ENCODE measurements around the gene ZCWPW1. TPM values are rescaled to one million over a fixed set of nuclear protein-coding genes. Genes with fewer than 3 reads are reported as not detected.
A peak's percentile ranks its signal among the peaks of the same experiment; 100 is the strongest.

ZCWPW1 gene, protein sequence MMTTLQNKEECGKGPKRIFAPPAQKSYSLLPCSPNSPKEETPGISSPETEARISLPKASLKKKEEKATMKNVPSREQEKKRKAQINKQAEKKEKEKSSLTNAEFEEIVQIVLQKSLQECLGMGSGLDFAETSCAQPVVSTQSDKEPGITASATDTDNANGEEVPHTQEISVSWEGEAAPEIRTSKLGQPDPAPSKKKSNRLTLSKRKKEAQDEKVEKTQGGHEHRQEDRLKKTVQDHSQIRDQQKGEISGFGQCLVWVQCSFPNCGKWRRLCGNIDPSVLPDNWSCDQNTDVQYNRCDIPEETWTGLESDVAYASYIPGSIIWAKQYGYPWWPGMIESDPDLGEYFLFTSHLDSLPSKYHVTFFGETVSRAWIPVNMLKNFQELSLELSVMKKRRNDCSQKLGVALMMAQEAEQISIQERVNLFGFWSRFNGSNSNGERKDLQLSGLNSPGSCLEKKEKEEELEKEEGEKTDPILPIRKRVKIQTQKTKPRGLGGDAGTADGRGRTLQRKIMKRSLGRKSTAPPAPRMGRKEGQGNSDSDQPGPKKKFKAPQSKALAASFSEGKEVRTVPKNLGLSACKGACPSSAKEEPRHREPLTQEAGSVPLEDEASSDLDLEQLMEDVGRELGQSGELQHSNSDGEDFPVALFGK
- 1 to 10 TPM; 1.2 to 1.6 TPM for total RNA-seq
- long read RNA-seq, partial matches to known transcripts: 0 of 5 reads
- long read RNA-seq, other reads (novel, unspliced or antisense): 5 of 5 reads

DNA sequence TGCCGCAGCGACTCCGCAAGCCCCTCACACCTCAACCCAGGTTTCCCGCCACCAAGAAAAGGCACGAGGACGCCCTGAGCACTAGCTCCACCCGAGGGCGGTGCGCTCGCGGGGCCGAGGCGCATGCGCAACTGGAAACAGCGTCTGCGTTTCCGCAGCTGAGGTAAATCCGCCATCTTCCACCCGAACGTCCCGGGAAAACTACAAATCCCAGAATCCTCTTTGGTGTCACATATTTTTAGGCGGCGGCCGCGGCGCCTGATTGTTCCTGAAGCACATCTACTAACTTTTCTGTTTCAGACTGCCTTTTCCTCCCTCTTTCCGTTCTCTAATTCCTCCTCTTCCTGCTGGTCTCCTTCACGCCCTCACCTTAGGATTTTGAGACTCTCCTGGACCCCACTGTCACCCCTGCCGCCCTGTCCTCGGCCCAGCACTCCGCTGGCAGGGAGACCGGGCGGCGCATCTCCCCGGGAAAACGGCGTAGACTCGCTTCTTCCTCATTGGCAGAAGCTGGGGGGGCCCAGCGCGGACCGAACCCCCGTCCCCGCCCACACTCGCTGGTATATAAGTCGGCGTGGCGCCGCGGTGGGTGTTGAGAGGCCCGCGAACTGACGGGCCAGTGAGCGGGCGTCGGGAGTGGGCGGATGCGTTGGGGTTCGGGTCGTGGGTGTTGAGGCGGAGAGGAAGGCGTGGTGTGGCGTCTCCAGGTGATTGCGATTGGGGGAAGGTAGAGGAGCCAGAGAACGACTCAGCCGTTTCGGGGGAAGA is at the start of gene ZCWPW1:
ZCWPW1 (minus strand) TSS at position 505 of the 768 bp plus-strand sequence. CDS start 8,054 bp downstream, outside the sequence.
- ATAC-seq (peak; percentile 68), DNase-seq (peak; percentile 96)
- intact Hi-C loops (cut with DNase I, micrococcal nuclease): no loop called here

DNA sequence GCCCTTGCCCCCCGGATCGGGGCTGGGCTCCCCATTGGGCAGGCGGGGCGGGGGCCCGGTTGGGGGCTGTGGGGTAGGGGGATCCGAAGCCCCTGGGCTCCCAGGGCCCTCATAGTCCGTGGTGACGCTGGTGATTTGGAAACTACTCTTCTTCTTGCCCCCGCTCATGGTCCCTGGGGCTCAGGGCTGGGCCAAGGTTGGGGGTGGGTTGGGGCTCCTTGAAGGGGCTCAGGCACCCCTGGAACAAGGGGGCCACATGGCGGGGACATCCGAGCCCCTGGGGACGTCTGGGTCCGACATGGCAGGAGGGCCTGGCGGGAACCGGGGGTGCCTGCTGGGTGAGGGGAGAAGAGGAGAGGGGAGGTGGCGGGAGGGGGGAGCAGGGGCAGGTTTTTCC is 49.4 kb upstream of the ZCWPW1 start:
- intact Hi-C loops (cut with DNase I, micrococcal nuclease): no loop called here
- DNase-seq: peak in 1 of 2 donors; percentile 32
- no peak for ATAC-seq

DNA sequence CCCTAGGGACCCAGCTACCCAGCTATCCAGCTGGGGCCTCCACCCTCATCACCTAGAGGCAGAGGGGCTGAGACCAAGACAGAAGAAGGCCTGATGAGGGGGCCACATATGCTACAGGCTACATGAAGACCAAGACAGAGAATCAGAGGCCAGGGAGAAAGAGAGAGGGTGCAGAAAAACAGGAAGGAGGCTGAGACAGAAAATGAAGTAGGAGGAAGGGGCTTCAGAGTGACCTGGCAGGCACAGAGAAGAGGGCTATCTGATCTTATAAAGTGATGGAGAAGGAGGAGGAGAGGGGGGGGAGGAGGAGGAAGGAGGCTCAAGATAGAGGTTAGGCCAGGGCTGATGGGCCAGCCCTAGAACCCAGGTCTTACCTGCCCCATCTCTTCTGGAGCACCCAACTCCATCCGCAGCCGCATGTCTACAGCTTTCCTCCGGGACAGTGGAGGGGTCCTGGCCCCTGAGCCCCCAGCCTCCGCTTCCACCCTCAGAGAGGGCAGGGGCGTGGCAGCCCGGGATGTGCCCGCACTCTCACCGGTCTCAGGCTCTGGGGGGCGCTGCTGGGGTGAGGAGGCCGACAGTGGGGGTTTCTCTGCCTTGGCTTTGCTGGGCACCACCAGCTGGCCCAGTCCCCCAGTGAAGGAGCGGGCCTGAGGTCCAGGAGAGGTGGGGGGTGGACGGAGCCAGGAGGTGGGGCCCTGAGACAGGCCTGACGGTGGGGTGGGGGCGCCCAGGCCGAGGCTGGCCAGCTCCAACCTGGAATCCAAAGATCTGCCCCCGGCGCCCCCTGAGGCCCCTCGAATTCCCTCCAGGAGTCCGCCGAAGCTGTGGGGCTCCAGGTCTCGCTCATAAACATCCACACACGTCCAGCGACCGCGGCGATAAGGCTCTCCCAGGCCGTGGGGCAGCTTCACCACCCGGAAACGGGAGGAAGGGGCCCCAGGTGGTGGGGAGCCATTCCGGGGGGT is 48.7 kb upstream of the ZCWPW1 start:
- DNase-seq (peak; percentile 55 to 65), ATAC-seq (peak; percentile 15)
- intact Hi-C loops (cut with DNase I, micrococcal nuclease): no loop called here

DNA sequence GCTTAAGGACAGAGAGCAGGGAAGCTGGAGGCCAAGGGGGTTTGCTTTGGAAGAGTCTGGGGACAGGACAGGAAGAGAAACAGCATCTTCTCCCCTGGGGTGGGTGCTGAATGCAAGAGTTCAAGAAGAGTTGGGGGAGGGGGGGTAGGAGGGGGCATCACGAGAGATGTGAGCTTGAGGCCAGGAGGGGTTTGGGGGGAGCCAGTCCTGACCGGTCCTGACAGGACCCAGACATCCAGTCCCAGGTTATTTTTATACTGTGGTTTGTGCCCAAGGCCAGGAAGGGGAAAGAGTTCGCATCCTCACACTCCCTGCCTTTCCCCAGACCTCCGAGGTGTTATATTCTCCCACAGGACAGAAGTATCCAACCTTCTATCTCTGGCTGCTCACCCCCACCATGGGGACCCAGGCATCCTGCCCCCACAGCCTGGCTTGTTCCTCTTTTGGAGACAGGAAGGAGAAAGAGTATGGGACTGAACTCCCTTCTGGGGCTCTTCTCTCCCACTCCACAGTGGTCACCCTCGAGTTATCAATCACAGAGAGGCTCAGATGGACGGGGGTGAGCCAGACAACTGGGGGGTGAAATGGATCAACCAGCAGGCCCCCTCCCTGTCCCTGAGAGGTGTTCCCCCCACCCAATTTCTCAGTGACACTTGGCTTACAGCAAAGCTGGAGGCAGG is 47.7 kb upstream of the ZCWPW1 start:
- intact Hi-C loops (cut with DNase I, micrococcal nuclease): no loop called here
- ATAC-seq: no peak
- DNase-seq: no peak

DNA sequence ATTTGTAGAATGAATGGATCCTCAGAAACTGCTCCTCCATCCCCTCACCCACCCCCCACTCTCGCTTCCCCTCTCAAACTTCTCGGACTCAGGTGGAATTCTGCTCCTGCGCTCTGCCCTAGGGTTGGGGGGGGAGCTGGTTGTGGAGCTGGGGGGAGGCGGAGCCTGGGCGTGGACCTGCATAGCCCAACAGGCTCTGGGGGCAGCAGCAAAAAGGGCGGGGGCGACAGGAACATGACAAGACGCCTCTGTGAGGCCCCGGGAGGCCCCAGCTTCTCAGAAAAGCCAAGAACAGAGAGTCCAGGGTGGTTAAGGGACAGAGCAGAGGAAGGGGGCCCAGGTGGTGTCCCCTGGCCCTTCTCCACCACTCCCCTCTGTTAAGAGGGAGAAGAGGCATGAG is 47.0 kb upstream of the ZCWPW1 start:
- ATAC-seq (no peak), DNase-seq (no peak)
- intact Hi-C loops (cut with DNase I, micrococcal nuclease): no loop called here

DNA sequence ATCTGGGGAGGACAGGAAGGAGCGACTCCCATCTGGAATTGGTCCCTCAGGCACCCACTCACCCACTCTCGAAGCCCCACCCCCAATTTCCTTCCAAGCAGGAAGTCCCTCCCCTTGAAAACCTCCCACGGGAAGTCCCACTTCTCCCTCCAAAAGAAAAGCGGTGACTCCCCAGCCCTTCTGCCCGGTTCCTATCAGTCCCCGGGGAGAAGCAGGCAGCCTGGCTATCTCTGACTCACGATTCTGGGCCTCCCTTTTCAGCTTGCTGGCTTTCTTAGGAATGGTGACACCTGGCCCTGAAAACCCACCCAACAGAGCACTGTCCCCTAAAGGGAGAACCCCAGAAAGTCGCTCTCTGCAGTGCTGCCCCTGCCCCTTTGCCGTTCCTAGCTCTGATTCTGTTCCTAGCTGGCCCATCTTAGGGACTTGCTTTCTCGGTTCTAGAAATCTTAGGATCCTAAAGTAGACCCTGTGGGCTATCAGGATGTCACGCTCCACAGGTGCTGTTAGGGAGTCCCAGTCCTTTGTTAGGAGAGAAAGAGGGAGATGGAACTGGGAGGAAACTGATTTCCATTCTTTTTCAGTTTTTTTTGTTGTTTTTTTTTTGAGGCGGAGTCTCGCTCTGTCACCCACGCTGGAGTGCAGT is 44.5 kb upstream of the ZCWPW1 start:
- no peak for ATAC-seq
- intact Hi-C loops (cut with DNase I, micrococcal nuclease): loop anchor here (5.0 kb wide), 1 partner anchor 84 kb away; no protein-coding TSS in a partner anchor

DNA sequence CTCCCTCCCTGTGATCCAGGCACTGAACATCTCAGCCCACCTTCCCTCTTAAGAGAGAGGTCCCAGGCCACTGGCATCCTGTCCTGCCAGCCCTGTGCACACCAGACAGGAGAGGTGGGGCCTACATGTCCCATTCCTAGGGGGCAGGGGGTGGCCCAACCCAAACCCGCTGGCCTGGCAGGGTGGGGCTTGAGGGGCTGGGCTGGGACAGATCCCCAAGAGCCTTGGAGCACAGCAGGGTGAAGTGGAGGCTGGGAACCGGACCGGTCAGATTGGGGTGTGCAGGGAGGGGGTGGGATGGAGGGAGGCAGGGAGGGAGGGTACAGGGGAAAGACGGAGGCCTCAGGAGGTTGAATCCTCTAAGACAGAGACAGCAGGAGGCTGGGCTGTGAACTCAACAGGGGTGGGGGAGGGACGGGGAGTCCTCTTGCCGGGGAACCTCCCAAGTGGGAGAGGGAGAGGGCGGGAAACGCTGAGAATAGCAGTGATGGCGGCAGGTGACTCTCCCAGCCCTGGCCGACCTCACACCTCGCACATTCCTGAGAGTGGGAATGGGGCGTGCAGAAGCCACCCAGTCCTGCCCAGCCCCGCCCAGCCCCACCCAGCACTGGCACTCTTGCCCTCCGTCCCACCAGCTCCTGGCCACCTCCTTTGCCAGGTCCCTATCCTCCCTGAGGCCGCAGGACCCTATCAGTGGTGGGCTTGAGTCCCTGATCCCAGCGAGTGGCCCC is 43.8 kb upstream of the ZCWPW1 start:
- no peak for DNase-seq
- ATAC-seq: peak; percentile 44
- intact Hi-C loops (cut with DNase I, micrococcal nuclease): loop anchor here (5.0 kb wide), 1 partner anchor 85 kb away; no protein-coding TSS in a partner anchor

More for the DNA sequence above, 44.5 kb upstream of the ZCWPW1 start:
- DNase-seq: no peak

DNA sequence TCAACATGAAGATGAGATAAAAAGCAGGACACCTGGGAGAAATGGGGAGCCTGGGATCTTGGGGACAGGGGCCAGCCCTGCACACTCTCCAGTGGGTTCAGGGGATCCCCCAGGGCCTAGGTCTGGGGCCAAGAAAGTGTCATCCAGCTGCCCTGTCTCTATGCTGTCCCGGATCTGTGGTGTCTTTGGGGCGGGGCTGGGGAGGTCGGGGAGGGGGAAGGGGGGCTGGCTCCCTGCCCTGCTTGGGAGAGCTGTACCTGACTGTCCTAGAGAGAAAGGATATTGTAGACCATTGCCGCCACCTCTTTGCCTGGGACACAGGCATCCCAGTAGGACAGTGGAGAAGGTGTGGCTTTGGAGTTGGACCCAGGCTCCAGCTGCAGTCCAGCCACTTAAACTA is 42.5 kb upstream of the ZCWPW1 start:
- intact Hi-C loops (cut with DNase I, micrococcal nuclease): loop anchor here (5.0 kb wide), 1 partner anchor 86 kb away; no protein-coding TSS in a partner anchor
- ATAC-seq (no peak), DNase-seq (peak in 1 of 2 donors; percentile 3)

DNA sequence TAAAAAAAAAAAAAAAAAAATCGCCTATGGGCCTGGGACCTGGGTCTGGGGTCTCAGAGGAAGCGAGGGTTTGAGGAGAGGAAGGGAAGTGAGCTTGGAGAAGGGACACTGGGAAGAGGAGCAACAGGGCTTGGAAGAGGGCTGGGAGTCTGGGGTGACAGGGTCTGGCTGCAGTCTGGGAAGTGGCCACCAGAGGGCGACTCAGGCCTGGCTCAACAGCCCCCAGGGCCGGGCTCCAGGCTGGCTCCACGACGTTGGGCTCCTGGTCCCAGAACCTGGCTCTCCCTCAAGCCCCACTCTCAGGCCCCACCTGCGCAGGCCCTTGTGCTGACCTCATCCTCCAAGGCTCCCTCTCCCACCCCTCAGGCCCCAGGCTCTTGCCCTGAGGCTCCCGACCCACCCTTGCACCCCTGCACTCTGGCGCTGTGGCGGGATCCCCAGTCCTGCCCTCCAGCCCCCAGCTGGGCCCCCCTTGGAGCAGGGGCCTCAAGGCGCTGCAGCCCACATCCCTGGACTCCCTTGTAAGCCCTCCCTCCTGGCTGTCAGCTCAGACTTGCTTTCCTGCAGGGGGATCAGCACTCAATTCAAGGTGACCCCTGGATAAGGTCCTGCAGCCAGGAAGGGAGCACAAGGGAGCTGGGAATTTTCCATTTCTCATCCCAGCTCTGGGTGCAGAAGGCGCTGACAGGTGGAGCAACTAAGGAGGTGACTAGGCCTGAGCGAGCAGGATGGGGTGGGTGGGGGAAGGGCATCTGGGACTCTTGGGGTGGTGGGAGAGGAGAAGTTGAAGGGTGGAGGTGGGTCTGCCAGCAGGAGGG is 40.9 kb upstream of the ZCWPW1 start:
- peak; percentile 80 to 91 for DNase-seq
- intact Hi-C loops (cut with DNase I, micrococcal nuclease): loop anchor here (5.0 kb wide), 1 partner anchor 88 kb away; no protein-coding TSS in a partner anchor
- peak; percentile 74 for ATAC-seq

DNA sequence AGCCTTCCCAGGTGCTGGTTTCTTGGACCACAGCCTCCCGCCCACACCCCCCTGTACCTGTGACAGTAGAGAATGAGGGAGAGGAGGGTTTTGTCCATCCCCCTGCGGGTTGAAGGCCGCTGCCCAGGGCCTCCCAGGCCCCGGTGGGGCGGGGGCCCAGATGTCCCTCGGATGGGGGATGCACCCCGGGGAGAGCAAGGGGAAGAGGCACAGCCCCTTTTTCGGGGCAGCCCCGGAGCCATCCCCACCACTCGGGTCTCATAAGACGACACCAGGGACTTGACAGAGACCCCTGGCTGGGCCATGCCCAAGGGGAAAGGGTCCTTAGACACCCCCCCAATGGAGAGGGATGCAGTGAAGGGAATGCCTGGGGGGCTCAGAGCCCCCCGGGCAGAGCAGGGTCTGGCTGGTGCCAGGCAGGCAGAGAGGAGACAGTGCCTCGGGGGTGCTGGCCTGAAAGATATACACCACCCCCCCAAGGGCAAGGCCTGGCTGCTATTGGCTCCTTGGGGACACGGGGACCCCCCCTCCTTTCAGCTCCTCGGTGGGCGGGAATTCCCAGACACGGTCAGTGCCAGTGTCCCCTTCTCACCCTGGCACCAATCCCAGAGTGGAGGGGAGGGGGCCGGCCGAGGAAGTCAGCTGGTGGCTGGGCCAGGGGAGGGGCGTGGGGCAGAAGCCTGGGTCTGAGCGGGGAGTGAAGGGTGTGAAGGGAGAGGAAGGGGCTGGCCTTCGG is 39.3 kb upstream of the ZCWPW1 start:
- ATAC-seq (no peak), DNase-seq (peak in 1 of 2 donors; percentile 3)
- intact Hi-C loops (cut with DNase I, micrococcal nuclease): no loop called here

DNA sequence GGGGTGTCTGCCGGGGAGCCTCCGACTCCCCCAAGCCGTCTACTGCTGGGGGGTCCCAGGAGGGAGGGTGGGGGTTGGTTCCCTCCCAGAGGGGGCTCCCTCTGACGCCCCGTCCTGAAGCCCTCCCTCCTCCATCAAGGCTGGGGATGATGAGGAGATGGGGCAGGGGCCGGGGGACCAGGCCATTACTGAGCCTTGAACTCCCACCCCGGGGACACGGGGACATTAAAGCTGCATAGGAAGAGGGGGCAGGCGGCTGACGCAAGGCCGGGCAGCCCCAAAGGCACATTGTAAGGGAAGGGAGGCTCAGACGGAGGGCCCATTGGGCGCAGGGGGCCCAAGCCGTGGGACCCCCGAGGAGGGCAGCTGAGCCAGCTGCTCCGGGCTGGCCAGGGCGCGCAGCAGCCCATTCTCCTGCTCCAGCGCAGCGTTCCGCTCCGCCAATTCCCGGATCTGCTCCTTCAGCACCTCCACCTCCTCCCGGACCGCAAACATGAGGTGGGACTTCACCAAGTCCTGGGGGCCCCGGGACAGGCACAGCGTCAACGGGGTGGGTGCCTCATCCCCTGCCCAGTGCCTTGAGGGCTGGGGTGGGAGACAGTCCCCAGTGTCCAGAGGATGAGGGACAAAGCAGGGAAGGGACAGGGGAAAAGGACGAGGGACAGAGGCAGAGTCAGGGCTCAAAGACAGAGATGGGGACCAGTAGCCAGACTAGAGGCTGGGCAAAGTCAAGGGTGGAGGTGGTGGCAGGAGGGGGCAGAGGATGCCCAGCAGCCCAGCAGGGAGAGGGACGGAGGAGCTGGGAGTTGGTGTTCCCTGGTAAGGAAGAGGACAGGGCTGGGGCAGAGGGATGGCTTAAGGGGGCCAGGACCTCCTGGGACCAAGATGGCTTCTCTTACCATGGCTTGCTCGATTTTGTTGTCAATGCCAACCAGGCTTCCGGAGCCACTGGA is 38.4 kb upstream of the ZCWPW1 start:
- DNase-seq (peak in 1 of 2 donors; percentile 9), ATAC-seq (no peak)
- intact Hi-C loops (cut with DNase I, micrococcal nuclease): no loop called here

DNA sequence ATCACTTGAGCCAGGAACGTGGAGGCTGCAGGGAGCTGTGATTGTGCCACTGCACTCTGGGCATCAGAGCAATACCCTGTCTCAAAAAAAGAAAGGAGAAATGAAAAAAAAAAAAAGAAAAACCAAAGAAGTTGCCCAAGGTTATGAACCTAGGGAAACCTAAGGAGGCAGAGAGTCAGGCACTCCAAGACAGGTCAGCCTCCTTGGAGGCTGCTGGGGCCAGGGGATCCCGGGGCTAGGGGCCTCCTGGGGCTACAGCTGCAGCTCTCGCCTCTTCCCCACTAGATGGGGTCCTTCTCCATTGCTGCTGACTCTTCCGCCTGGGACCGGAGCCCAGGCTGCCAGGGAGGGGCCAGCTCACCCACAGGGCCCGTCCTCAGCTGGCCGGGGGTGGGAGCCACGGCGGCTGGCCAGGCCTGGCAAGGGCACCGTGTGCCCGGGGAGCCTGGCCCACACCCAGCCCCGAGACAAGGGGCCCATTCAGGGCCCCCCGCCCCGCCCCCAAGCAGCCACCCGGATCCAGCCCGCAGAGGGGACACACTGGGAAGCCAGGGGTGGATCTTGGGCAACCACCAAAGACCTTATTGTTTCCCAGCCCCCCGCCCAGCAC is 37.3 kb upstream of the ZCWPW1 start:
- intact Hi-C loops (cut with DNase I, micrococcal nuclease): no loop called here
- DNase-seq (peak; percentile 71 to 73), ATAC-seq (peak; percentile 83)

DNA sequence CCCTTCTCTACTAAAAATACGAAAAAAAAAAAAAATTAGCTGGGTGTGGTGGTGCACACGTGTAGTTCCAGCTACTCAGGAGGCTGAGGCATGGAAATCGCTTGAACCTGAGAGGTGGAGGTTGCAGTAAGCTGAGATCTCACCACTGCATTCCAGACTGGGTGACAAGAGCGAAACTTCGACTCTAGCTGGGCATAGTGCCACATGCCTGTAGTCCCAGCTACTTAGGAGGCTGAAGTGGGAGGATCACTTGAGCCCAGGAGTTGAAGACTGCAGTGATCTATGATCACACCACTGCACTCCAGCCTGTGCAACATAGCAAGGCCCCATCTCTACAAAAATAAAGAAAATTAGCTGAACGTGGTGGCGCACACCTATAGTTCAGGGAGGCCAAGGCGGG is 36.8 kb upstream of the ZCWPW1 start:
- intact Hi-C loops (cut with DNase I, micrococcal nuclease): no loop called here
- no peak for ATAC-seq
- DNase-seq: peak in 1 of 2 donors; percentile 3

Data from left colon (tissue), 2 donors.